Peyer's patch (tissue), 4 donors: Measurements from ENCODE around the gene SBK3.

Source experiments
- CTCF ChIP-seq, 6 experiments: fragments of 450-650 bp in 4 of 6; fragments of 200-600 bp in 2 of 6; sonication (generic) in 1 of 6; IDR thresholded peaks; one replicate each; pipeline ENCODE4 v1.5.1; 2017 to 2019; ENCODE audit warnings: antibody characterized with exemption in 6 of 6, mild to moderate bottlenecking in 3 of 6, moderate library complexity in 1 of 6
- POLR2A ChIP-seq, 2 donors: fragments of 450-650 bp; IDR thresholded peaks; one replicate each; pipeline ENCODE4 v1.5.1; 2017; ENCODE audit warnings: antibody characterized with exemption in 2 of 2, mild to moderate bottlenecking in 2 of 2, moderate library complexity in 2 of 2

GRCh38 chr19:55552620-55553019, 7.3 kb upstream of the SBK3 start:
- TF ChIP-seq CTCF (IDR thresholded peaks at IDR 0.05) (no peak), POLR2A (IDR thresholded peaks at IDR 0.05) (no peak)
